Activated T-helper 17 cell treated with anti-CD3 and anti-CD28 coated beads, Interleukin-2, amount 50 U/mL, for 72 hours (primary cell): Measurements from ENCODE around the gene CLDN16. TPM values are rescaled to one million over a fixed set of nuclear protein-coding genes. Genes with fewer than 3 reads are reported as not detected.

Experiments
- ATAC-seq: fragments of 150-1000 bp; cut with Tn5 transposase; replicated peaks from 2 replicates; pipeline ENCODE4 v1.10.0; 2021; ENCODE audit warnings: mild to moderate bottlenecking, moderate library complexity
- H3K27ac Mint-ChIP-seq: one replicate; pipeline ENCODE4 v1.8.0; 2022; ENCODE audit warnings: mixed read lengths
- H3K27me3 Mint-ChIP-seq: one replicate; pipeline ENCODE4 v1.8.0; 2022; ENCODE audit warnings: mixed read lengths
- H3K36me3 Mint-ChIP-seq: one replicate; pipeline ENCODE4 v1.8.0; 2022; ENCODE audit warnings: low read depth, mild to moderate bottlenecking, mixed read lengths
- H3K4me1 Mint-ChIP-seq: one replicate; pipeline ENCODE4 v1.8.0; 2022; ENCODE audit warnings: mixed read lengths
- H3K4me3 Mint-ChIP-seq: one replicate; pipeline ENCODE4 v1.8.0; 2022; ENCODE audit warnings: mild to moderate bottlenecking, mixed read lengths
- H3K9me3 Mint-ChIP-seq: one replicate; pipeline ENCODE4 v1.8.0; 2022; ENCODE audit warnings: mixed read lengths
- total RNA-seq, 2 donors: library from RNA; stranded (reverse); gene quantifications; one replicate each; pipeline ENCODE4 v1.2.3, GENCODE V29; 2022

CLDN16 gene
- total RNA-seq, 2 donors from 2014 or later: not detected

GRCh38 chr3:190368881-190369280 lies 19.1 kb upstream of the CLDN16 start:
- no peak for ATAC-seq
- H3K36me3 Mint-ChIP-seq: no peaks in the 10 kb centered on the region

GRCh38 chr3:190369668-190370295 lies 18.2 kb upstream of the CLDN16 start:
- no peaks in the 10 kb centered on the region for H3K9me3 Mint-ChIP-seq
- H3K4me3 Mint-ChIP-seq: no peak overlapping the region
- H3K27ac Mint-ChIP-seq: no peak overlapping the region
- H3K27me3 Mint-ChIP-seq: peaks cover 11% of the 10 kb centered on the region
- no peak for ATAC-seq
- H3K4me1 Mint-ChIP-seq: no peaks in the 10 kb centered on the region
- no peaks in the 10 kb centered on the region for H3K36me3 Mint-ChIP-seq

More at GRCh38 chr3:190368881-190369280, 19.1 kb upstream of the CLDN16 start:
- Mint-ChIP-seq H3K4me1 (no peaks in the 10 kb centered on the region), H3K4me3 (no peak overlapping the region), H3K27ac (no peak overlapping the region), H3K27me3 (peaks cover 5% of the 10 kb centered on the region), H3K9me3 (no peaks in the 10 kb centered on the region)

- Mint-ChIP-seq H3K4me1 (no peaks in the 10 kb centered on the region), H3K36me3 (no peaks in the 10 kb centered on the region), H3K4me3 (no peak overlapping the region), H3K27ac (no peak overlapping the region), H3K27me3 (peaks cover 9% of the 10 kb centered on the region), H3K9me3 (no peaks in the 10 kb centered on the region)
- ATAC-seq: no peak
Observed at GRCh38 chr3:190370369-190370768, 17.6 kb upstream of the CLDN16 start.

GRCh38 chr3:190371152-190371551 lies 16.8 kb upstream of the CLDN16 start:
- Mint-ChIP-seq H3K27ac (no peak overlapping the region), H3K4me1 (no peaks in the 10 kb centered on the region), H3K27me3 (peaks cover 15% of the 10 kb centered on the region), H3K4me3 (no peak overlapping the region), H3K9me3 (no peaks in the 10 kb centered on the region), H3K36me3 (no peaks in the 10 kb centered on the region)
- ATAC-seq: no peak

- H3K4me1 Mint-ChIP-seq: no peaks in the 10 kb centered on the region
- no peak overlapping the region for H3K4me3 Mint-ChIP-seq
- peaks cover 23% of the 10 kb centered on the region for H3K27me3 Mint-ChIP-seq
- no peak for ATAC-seq
- no peak overlapping the region for H3K27ac Mint-ChIP-seq
- H3K9me3 Mint-ChIP-seq: peaks cover 4% of the 10 kb centered on the region
- no peaks in the 10 kb centered on the region for H3K36me3 Mint-ChIP-seq
Observed at GRCh38 chr3:190375246-190375645, 12.7 kb upstream of the CLDN16 start.

GRCh38 chr3:190375671-190376070 lies 12.3 kb upstream of the CLDN16 start:
- peaks cover 23% of the 10 kb centered on the region for H3K27me3 Mint-ChIP-seq
- no peaks in the 10 kb centered on the region for H3K36me3 Mint-ChIP-seq
- no peak overlapping the region for H3K27ac Mint-ChIP-seq
- H3K4me3 Mint-ChIP-seq: no peak overlapping the region
- H3K9me3 Mint-ChIP-seq: peaks cover 4% of the 10 kb centered on the region
- no peak for ATAC-seq
- H3K4me1 Mint-ChIP-seq: no peaks in the 10 kb centered on the region

GRCh38 chr3:190378240-190378891 lies 9.6 kb upstream of the CLDN16 start:
- Mint-ChIP-seq H3K27ac (no peak overlapping the region), H3K4me3 (no peak overlapping the region), H3K4me1 (no peaks in the 10 kb centered on the region), H3K36me3 (no peaks in the 10 kb centered on the region), H3K9me3 (peaks cover 4% of the 10 kb centered on the region), H3K27me3 (peaks cover 23% of the 10 kb centered on the region)
- ATAC-seq: no peak

- Mint-ChIP-seq H3K4me1 (no peaks in the 10 kb centered on the region), H3K27me3 (peaks cover 16% of the 10 kb centered on the region), H3K36me3 (no peaks in the 10 kb centered on the region), H3K4me3 (no peak overlapping the region), H3K27ac (no peak overlapping the region), H3K9me3 (peaks cover 4% of the 10 kb centered on the region)
- ATAC-seq: no peak
Observed at GRCh38 chr3:190380184-190380583, 7.8 kb upstream of the CLDN16 start.

GRCh38 chr3:190381441-190381840 lies 6.5 kb upstream of the CLDN16 start:
- H3K27ac Mint-ChIP-seq: no peak overlapping the region
- peaks cover 4% of the 10 kb centered on the region for H3K9me3 Mint-ChIP-seq
- H3K4me1 Mint-ChIP-seq: no peaks in the 10 kb centered on the region
- no peak overlapping the region for H3K4me3 Mint-ChIP-seq
- H3K27me3 Mint-ChIP-seq: peaks cover 6% of the 10 kb centered on the region
- no peaks in the 10 kb centered on the region for H3K36me3 Mint-ChIP-seq
- no peak for ATAC-seq

GRCh38 chr3:190382082-190382481 lies 5.9 kb upstream of the CLDN16 start:
- Mint-ChIP-seq H3K4me1 (no peaks in the 10 kb centered on the region), H3K4me3 (no peak overlapping the region), H3K36me3 (no peaks in the 10 kb centered on the region), H3K9me3 (peaks cover 4% of the 10 kb centered on the region), H3K27ac (no peak overlapping the region), H3K27me3 (no peaks in the 10 kb centered on the region)
- peak; percentile 85 for ATAC-seq

- H3K27me3 Mint-ChIP-seq: peaks cover 6% of the 10 kb centered on the region
- H3K4me3 Mint-ChIP-seq: no peak overlapping the region
- H3K4me1 Mint-ChIP-seq: no peaks in the 10 kb centered on the region
- no peak overlapping the region for H3K27ac Mint-ChIP-seq
- no peaks in the 10 kb centered on the region for H3K36me3 Mint-ChIP-seq
- ATAC-seq: peak; percentile 42
- peaks cover 4% of the 10 kb centered on the region for H3K9me3 Mint-ChIP-seq
Observed at GRCh38 chr3:190384309-190384756, 3.6 kb upstream of the CLDN16 start.

GRCh38 chr3:190385731-190386688 lies 2.0 kb upstream of the CLDN16 start:
- no peak for ATAC-seq
- Mint-ChIP-seq H3K4me3 (no peak overlapping the region), H3K27me3 (peaks cover 6% of the 10 kb centered on the region), H3K36me3 (no peaks in the 10 kb centered on the region), H3K4me1 (no peaks in the 10 kb centered on the region), H3K9me3 (no peaks in the 10 kb centered on the region), H3K27ac (no peak overlapping the region)

- Mint-ChIP-seq H3K27ac (no peak overlapping the region), H3K36me3 (no peaks in the 10 kb centered on the region), H3K27me3 (peaks cover 6% of the 10 kb centered on the region), H3K4me3 (no peak overlapping the region), H3K9me3 (no peaks in the 10 kb centered on the region), H3K4me1 (no peaks in the 10 kb centered on the region)
- ATAC-seq: no peak
Observed at GRCh38 chr3:190388703-190389102, 740 bp downstream of the CLDN16 start.

GRCh38 chr3:190396001-190396400 lies 8.0 kb downstream of the CLDN16 start:
- Mint-ChIP-seq H3K27me3 (peaks cover 4% of the 10 kb centered on the region), H3K4me3 (no peak overlapping the region), H3K9me3 (no peaks in the 10 kb centered on the region), H3K27ac (no peak overlapping the region), H3K4me1 (no peaks in the 10 kb centered on the region), H3K36me3 (no peaks in the 10 kb centered on the region)
- ATAC-seq: no peak
